LHCN-M2 (cell line): ENCODE data around the gene GNPAT. TPM values are rescaled to one million over a fixed set of nuclear protein-coding genes. Genes with fewer than 3 reads are reported as not detected.
"Not testable (repeated sequence)": the region's sequence is repeated elsewhere in the genome, so short reads cannot be mapped to it uniquely, and the experiment has no call there.

ENCODE experiments used
- DNase-seq: peaks from one replicate; pipeline ENCODE4 v3.0.0-alpha.2; 2012; ENCODE audit warnings: low read depth
- polyA plus RNA-seq: library from polyadenylated mRNA; unstranded; fragments of >200 nt; gene quantifications from one replicate; pipeline ENCODE4 v1.2.1, GENCODE V29; 2012; ENCODE audit warnings: missing spikeins
- total RNA-seq: library from RNA; depleted of rRNA; stranded (reverse); fragments of >200 nt; gene quantifications from 2 replicates; pipeline ENCODE4 v1.2.3, GENCODE V29; 2014; rRNA removed

Gene GNPAT
- total RNA-seq, result 79.7 TPM in 2 replicates
- 32.6 TPM for polyA plus RNA-seq

DNA sequence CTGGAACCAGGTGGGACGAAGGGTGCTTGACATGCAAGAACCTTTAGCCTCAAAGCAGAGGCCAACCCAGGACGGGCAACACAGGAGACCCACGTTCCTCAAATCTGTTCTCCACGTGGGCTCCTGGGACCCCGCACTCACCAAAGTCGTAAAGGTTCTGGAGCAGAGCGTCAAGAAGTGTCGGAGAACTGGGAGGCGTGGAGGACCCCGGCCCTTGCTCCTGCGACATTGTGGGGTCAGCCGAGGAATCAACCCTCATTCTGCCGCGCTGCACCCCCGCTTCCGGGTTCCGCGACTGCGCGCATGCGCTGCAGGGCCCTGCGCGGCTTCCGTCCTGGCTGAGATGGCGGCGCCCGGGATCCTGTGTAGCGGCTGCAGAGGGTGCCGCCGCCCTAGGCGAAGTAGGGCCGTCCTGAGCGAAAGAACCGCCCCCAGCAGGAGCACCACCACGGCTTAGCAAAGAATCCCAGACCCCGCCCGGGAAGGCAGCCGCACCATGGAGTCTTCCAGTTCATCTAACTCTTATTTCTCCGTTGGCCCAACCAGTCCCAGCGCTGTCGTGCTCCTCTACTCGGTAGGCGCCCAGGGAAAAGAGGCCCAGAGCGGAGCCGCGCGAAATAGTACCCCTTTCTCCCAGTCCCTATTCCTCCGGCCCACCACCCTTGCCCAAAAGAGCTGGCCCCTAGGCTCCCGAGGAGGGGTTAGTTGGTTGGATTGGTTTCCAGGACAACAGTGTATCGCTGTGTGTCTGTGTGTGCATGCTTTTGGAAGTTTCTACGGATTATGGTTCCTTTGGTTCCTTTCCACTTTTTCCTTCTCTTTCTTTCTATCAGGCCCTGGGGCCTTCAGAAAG lies at the start of gene GNPAT:
GNPAT (plus strand) TSS at position 330 of the 853 bp plus-strand sequence; CDS start at position 497, 167 bp downstream.
- DNase-seq, result peak; percentile 81

DNA sequence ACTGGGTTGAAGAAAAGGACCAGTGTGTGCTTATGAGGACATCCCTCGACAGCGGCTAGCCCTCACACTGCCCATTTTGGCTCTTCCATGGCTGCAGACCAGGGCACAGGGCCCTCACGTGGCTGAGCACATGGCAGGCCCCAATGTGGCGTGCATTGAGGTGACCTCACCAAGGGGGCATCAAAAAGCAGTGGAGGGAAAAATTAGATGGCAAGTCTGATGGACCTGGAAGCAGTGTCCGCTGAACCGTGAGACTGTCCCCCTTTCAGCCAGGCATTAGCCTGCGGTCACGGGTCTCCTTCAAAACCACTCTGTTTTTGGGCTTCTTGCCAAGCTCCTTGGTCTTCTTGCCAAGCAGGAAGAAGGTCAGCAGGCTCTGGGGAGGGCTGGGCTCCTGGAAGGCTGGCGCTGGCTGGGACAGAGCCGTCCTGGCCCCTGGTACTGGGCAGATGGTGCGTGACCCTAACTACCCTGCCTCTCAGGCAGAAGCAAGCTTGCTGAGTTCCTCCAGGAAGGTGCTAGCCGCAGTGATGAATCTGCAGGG lies 48.3 kb upstream of the GNPAT start:
- DNase-seq, result peak; percentile 24

DNA sequence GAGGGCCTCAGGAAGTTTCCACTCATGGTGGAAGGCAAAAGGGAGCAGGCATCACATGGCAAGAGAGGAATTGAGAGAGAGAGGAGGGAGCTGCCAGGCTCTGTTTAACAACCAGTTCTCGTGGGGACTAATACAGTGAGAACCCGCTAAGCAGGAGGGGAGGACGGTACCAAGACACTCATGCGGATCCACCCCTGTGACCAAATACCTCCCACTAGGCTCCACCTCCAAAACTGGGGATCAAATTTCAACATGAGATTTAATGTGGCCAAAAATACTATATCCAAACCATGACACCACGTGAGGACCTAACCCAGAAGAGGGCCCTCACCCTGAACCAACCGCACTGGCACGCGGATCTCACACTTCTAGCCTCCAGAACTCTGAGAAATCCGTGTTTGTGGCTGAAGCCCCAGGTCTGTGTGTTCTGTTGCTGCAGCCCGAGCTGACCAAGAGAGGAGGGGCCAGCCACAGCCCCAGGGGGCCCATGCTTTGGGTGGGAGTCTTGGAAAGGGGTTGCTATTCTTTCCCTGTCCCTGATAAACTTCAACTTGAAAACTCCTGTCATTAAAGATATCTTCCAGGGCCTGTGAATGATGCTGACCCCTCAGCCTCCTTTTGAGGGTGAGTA lies 47.2 kb upstream of the GNPAT start:
- no peak for DNase-seq

DNA sequence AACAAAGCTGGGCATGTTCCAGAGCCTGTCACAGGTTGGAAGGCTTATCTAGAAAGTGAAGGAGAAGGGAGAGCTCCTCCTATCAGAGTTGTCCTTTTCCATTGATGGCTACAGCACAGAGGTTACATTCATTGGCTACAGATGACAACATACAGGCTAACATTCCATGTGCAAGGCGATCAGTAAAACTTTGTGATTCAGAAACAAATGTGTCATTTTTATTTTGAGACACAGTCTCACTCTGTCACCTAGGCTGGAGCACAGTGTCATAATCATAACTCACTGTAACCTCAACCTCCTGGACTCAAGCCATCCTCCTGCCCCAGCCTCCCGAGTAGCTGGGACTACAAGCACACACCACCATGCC lies 46.6 kb upstream of the GNPAT start:
- no peak for DNase-seq

DNA sequence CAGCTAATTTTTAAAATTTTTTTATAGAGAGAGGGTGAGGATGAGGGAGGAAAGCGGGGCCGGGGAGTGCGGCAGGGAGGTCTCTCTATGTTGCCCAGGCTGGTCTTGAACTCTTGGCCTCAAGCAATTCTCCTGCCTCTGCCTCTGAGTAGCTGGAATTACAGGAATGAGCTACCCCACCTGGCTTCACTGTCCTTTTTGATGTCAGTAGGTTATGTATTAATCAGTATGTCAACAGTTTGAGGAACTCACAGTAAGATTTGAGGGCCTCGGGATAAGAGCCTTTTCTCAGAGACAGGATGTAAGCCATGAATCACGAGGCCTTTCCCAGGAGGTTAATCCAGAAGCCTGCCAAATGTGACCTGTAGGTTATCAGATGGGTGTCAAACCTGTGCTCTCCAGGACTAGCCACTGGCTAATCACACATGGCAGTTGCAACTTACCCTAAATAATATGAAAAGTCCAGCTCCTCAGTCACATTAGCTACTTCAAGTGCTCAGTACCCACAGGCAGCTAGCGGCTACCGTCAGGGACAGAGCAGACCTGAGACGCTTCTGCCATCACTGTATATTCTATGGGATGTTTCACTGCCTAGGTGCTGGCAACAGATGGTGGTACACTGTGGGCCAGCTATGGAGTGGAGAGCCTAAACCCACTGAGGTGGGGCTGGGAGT lies 46.0 kb upstream of the GNPAT start:
- DNase-seq, result no peak

DNA sequence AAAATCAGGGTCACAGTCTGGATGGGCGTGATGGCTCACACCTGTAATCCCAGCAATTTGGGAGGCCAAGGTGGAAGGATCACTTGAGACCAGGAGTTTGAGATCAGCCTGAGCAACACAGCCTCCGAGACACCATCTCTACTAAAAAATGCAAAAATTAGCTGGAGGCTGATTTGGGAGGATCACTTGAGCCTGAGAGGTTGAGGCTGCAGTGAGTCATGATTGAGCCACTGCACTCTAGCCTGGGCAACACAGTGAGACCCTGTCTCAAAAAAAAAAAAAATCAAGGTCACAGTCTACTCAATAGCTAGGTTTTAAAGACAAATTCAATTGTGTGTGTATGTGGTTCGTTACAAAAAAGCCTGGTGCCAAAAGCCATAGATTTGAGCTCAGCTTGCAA lies 44.7 kb upstream of the GNPAT start:
- DNase-seq, result no peak

DNA sequence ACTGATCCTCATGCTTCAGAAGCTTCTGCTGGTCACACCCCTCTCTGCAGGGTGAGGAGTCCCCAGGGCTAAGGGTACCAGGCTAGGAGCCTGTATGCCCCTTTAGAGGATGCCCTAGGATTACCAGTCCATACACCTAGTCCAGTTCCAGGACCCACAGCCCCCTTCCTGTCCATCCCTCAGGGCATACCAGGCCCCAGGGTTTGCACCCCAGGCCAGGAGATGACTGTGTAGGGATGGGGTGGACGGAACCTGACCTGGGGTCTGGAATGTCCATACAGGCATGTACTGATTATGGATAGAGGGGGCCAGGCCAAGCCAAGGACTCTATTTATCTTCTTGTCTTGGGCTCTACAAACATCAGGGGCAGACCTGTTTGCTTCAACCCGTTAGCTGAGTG lies 44.3 kb upstream of the GNPAT start:
- DNase-seq, result no peak

DNA sequence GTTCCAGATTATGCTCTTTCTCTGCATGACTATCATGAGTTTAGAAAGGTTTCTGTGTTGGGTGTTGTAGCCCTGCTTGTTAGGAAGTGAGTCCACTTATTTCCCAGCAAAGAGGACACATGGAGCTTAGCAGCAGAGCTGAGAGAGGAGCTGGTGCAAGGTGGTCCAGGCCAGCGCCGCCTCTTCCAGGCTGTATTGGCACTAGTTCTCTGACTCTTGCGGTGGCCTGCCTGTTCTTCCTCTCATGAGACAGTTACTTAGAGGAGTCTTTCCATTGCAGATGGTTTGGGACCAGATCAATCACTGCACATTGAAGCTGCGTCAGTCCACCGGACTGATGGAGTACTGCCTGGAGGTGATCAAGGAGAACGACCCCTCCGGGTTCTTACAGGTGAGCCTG lies 41.1 kb upstream of the GNPAT start:
- DNase-seq, result no peak

DNA sequence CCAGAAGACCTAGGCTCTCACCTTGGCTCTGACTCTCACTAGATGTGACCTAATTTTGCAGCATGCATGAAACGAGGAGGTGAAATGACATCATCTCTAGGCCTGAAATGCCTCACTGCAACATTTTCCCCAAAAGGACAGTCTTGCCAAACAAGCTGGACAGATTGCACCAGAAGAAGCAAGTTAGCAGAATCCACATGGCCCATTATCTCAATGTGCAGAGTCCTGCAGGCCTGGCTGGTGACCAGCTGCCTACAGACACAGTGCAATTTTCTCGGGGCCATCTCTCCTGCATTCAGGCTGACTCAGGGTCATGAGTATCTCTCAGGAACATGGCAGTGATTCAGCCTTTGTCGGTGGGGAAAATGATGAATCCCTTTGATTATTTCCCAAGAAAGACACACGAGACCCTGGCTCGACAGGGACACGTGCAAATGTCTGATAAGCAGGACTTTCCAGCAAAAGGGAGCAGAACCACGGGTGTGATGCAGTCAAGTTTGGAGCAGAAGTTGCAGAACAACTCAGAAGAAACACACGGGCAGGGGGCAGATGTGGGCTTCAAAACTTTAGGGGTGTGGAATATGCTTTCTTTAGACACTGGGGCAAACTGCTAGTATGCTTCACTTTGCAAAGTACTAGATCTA lies 40.5 kb upstream of the GNPAT start:
- DNase-seq, result peak; percentile 48

DNA sequence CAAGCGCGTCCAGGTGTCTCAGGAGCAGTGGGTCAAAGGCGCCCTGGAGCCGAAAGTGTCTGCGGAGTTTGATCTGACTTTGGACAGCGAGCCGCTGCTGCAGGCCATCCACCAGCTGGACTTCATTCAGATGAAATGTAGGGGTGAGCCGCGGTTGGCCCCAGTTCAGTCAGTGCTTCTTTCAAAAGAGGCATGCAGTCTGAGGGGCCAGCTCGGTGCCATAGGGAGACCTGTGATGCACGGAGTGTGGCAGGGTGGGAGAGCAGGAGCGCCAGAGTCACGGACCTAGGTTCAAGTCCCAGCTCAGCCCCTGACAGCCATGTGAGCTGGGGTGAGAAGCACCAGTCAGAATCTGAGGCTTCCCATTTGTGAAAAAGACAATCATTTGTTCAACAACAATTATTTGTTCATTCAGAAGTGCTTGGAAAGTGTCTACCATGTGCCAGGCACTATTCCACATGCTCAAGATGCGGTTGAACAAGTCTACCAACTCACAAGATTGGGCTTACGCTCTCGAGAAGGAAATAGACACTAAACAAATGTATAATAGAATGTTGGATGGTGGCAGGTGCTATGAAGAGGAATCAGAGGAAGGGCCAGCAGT lies 39.5 kb upstream of the GNPAT start:
- DNase-seq, result no peak

DNA sequence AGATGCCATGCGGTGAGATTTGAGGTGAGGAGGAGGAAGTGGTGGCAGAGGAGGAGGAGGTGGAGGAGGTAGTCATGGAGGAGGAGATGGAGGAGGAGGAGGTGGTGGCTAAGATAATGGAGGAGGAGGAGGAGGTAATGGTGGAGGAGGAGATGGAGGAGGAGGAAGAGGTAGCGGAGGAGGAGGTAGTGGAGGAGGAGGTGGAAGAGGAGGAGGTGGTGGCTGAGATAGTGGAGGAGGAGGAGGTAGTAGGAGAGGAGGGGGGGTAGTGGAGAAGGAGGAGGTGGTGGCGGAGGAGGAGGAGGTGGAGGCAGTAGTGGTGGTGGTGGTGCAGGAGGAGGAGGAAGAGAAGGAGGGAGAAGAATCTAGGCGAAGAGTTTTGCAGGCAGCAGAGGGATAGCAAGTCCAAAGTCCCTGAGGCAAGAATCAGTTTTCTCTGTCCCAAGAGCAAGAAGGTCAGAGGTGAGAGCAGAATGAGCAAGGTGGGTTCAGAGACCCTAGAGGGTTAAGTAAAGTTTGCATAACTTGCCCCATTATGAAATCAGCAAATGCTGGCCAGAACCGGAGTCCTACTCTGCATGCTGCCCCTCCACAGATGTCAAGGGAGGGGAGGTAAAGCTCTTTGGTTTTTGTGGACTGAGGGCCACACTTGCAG lies 38.9 kb upstream of the GNPAT start:
- no peak for DNase-seq

DNA sequence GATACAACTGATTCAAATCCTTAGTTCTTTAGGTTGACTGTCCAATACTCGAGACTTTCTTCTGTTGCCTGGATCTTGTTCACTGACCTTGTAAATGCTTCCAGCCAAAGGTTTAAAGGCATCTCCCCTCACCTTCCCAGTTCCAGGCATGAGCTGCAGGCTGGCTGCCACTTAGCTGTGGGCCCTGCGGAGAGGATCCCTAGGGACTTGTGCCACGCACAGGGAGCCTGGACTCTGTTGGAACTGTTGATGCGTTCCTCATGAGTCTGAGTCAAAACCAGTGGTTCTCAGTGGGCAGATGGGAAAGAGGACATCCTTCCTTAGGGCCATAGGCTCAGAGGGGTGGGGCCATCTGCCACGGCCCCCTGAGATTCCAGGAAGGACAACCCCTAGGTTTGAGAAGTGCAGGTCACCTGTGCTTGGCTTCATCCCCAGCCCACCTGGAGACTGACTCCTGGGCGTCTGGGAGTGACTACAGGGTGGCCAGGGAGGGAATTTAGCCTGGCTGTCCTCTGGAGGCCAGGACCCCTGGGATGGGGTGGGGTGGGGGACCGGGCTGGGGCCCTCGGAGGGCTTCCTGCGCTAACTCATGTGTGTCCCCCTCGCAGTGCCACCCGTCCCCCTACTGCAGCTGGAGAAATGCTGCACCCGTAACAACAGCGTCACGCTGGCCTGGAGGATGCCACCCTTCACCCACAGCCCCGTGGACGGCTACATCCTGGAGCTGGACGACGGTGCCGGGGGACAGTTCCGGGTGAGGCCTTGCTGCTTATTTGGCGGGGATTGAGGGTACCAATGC lies 37.6 kb upstream of the GNPAT start:
- DNase-seq, result no peak

DNA sequence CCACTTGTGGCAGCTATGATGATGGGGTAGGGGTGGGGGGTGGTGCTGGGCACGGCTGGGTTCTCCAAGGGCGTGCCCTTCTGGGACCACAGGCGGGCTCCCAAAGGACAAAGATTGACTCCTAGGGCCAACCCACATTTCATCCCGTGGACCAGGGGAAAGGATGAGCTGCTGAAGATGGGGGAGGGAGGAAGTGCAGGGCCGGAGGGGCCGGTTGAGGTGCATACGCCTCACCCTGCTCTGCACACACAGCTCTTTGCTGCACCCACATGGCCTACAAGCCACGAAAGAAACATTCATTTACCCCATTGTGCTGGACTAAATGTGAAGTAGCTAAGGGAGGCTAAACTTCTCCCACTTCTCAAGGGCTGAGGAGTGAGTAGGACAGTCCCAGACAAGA lies 34.2 kb upstream of the GNPAT start:
- DNase-seq, result no peak

DNA sequence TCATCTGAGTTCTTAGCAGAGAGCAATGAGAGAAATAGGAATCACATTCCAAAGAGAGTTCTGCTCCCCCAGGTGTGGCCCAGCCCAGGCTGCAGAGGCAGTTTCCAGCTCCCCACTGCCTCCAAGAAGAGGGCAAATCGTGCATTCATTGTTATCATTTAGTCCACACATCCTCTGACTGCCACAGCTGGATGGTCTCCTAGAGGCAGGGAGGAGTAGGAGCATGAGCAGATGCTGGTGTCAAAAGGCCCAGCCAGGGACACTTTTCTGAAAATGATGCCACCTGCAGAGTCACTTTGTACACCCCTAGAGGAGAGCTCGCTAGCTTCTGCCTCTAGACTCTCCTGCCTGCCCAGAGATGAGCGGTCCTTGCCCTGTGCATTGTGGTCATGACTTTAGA lies 33.6 kb upstream of the GNPAT start:
- no peak for DNase-seq

DNA sequence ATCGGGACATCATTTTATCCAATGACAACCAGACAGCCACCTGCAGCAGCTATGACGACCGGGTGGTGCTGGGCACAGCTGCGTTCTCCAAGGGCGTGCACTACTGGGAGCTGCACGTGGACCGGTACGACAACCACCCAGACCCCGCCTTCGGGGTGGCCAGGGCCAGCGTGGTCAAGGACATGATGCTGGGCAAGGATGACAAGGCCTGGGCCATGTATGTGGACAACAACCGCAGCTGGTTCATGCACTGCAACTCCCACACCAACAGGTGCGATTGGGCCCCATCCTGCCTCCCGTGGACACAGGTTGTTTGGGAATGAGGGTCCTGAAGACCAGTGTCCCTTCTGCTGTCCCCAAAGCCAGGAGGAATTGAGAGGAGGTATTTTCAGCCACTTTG lies 32.0 kb upstream of the GNPAT start:
- no peak for DNase-seq

DNA sequence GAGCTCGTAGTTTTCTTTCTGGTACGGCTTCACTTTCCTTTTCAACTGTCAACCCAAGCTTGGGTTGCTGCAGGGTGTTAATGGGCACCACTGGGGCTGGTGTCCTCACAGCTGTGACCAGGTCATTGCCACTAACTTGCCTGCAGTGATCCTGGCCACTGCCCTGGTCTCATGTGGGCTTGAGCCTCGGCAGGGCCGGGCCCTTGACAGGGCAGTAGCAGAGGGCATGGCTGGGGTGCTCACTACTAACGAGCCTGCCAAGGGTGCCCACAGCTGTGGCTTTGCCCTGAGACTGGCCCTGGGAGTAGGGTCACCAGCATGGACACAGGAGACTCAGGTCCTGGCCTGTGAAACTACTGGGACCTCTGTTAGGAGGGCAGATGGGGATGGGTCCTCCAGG lies 31.5 kb upstream of the GNPAT start:
- no peak for DNase-seq

DNA sequence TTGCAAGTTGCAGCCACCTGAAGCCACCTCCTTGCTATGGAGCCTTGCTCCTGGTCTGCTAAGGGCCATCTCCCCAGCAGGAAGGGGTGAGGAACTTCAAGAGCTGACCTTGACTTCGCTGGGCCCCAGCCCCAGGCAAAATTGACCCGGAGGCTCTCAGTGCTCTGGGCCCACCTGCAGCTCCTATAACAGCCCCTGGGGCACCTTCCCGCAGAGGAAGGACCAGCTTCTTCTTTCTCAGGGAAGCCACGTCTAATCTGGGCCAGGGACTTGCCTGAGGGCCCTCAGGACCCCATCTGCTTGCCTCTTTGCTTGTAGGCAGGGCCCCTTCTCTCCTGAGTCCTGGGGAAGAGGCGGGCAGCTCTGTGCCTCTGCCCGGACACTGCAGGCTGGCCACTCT lies 30.9 kb upstream of the GNPAT start:
- no peak for DNase-seq

DNA sequence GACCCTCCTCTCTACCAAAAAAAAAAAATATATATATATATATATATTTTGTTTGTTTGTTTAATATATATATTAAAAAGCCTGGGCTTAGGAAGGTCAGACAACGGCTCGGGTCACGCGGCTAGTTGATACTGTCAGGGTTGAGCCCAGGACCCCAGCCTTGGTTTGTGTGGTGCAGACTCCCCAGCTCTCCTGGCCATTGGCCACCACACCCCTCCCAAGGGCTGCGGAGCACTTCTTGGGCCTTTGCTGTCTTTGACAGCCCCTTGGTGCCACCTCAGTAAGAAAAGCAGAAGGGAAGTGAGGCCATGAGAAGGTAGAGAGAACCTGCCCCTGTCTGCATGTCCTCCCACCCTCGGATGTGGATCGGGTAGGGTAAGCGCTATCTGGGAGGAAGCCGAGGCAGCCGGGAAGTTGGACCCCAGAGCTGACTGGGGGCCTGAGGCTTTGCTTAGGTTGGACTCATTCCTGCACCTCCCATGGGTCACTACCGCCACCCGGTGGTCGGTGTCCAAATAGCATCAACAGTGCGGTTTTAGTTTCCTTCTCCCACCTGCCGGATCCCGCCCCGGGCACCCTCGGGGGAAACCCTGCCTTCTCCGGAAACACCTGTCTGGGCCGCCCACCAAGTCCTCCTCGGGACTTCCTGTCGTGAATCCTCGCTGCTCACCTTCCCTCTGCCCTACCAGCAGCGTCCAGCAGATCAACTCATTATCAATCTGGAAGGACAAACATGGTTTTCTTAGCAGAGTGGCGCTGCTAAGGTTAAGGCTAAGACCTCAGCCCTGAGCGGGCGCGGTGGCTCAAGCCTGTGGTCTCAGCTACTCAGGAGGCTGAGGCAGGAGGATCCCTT lies 29.8 kb upstream of the GNPAT start:
- DNase-seq, result peak; percentile 46

DNA sequence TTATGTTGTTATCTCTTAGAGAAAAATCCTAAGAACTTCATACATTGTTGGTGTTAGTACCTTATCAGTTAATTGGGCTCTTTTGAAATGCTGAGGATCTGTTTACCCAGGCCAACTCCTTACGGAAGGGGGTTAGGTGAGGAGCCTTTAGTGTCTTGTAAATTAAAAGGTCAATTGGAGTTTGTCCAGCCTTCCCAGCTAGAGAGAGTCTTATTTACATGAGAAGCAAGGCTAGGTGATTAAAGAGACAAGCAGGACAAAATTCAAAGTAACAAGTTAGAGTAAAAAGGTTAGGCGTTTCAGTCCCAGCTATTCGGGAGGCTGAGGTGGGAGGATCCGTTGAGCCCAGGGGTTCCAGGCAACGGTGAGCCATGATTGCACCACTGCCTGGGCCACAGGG lies 28.7 kb upstream of the GNPAT start:
- not testable (repeated sequence) for DNase-seq
